Type B pancreatic cell (in vitro differentiated cells): Measurements from ENCODE around the gene EPN3. TPM values are rescaled to one million over a fixed set of nuclear protein-coding genes. Genes with fewer than 3 reads are reported as not detected.

Source experiments
- DNase-seq: peaks from one replicate; pipeline ENCODE4 v3.0.0; 2021; ENCODE audit warnings: mixed read lengths; ENCODE audit not compliant: unreplicated experiment; ENCODE audit errors: extremely low spot score
- H3K27ac Mint-ChIP-seq: 2 replicates; pipeline ENCODE4 v1.8.0; 2021; ENCODE audit warnings: mild to moderate bottlenecking, mixed read lengths
- H3K27me3 Mint-ChIP-seq: 2 replicates; pipeline ENCODE4 v1.8.0; 2021; ENCODE audit warnings: mixed read lengths
- H3K36me3 Mint-ChIP-seq: 2 replicates; pipeline ENCODE4 v1.8.0; 2021; ENCODE audit warnings: mixed read lengths
- H3K4me1 Mint-ChIP-seq: one replicate; pipeline ENCODE4 v1.8.0; 2021; ENCODE audit warnings: mixed read lengths; ENCODE audit not compliant: unreplicated experiment
- H3K4me3 Mint-ChIP-seq: 2 replicates; pipeline ENCODE4 v1.8.0; 2021; ENCODE audit warnings: mild to moderate bottlenecking, mixed read lengths
- H3K9me3 Mint-ChIP-seq: 2 replicates; pipeline ENCODE4 v1.8.0; 2021; ENCODE audit warnings: mixed read lengths
- CTCF ChIP-seq: fragments of 200-600 bp; sonication (generic); conservative IDR thresholded peaks from 2 replicates; pipeline ENCODE4 v1.5.0; 2021; ENCODE audit warnings: antibody characterized with exemption, mild to moderate bottlenecking
- total RNA-seq: library from RNA; stranded (reverse); gene quantifications from 2 replicates; pipeline ENCODE4 v1.2.1, GENCODE V29; 2021; ENCODE audit warnings: low replicate concordance

EPN3 gene
- total RNA-seq, 1 donor from 2014 or later, result 41.7 TPM

- Mint-ChIP-seq H3K4me3 (no peak overlapping the region), H3K9me3 (no peaks in the 10 kb centered on the region), H3K27me3 (peaks cover 5% of the 10 kb centered on the region), H3K4me1 (peaks cover 18% of the 10 kb centered on the region), H3K27ac (no peak overlapping the region), H3K36me3 (peaks cover 7% of the 10 kb centered on the region)
- no peak for DNase-seq
- TF ChIP-seq CTCF, result no peak
Measured at GRCh38 chr17:50578173-50578572, 45.6 kb downstream of the EPN3 start.

- no peak overlapping the region for H3K4me3 Mint-ChIP-seq
- H3K4me1 Mint-ChIP-seq, result peaks cover 26% of the 10 kb centered on the region
- DNase-seq, result no peak
- no peaks in the 10 kb centered on the region for H3K9me3 Mint-ChIP-seq
- no peak overlapping the region for H3K27ac Mint-ChIP-seq
- peaks cover 7% of the 10 kb centered on the region for H3K36me3 Mint-ChIP-seq
- H3K27me3 Mint-ChIP-seq, result peaks cover 13% of the 10 kb centered on the region
- no peak for TF ChIP-seq CTCF
Measured at GRCh38 chr17:50579399-50579798, 46.9 kb downstream of the EPN3 start.

GRCh38 chr17:50580646-50581045 lies 48.1 kb downstream of the EPN3 start:
- Mint-ChIP-seq H3K4me1 (peaks cover 35% of the 10 kb centered on the region), H3K27me3 (peaks cover 13% of the 10 kb centered on the region), H3K9me3 (no peaks in the 10 kb centered on the region), H3K27ac (no peak overlapping the region), H3K4me3 (no peak overlapping the region), H3K36me3 (peaks cover 7% of the 10 kb centered on the region)
- TF ChIP-seq CTCF, result no peak
- DNase-seq, result no peak

- H3K9me3 Mint-ChIP-seq, result no peaks in the 10 kb centered on the region
- no peak overlapping the region for H3K27ac Mint-ChIP-seq
- TF ChIP-seq CTCF, result no peak
- peaks cover 42% of the 10 kb centered on the region for H3K4me1 Mint-ChIP-seq
- no peak overlapping the region for H3K4me3 Mint-ChIP-seq
- peaks cover 16% of the 10 kb centered on the region for H3K27me3 Mint-ChIP-seq
- peaks cover 7% of the 10 kb centered on the region for H3K36me3 Mint-ChIP-seq
- no peak for DNase-seq
Measured at GRCh38 chr17:50581316-50581715, 48.8 kb downstream of the EPN3 start.

GRCh38 chr17:50582741-50583140 lies 50.2 kb downstream of the EPN3 start:
- DNase-seq, result no peak
- H3K4me3 Mint-ChIP-seq, result no peak overlapping the region
- H3K4me1 Mint-ChIP-seq, result peaks cover 51% of the 10 kb centered on the region
- H3K27me3 Mint-ChIP-seq, result peaks cover 19% of the 10 kb centered on the region
- H3K36me3 Mint-ChIP-seq, result peaks cover 7% of the 10 kb centered on the region
- no peak for TF ChIP-seq CTCF
- no peaks in the 10 kb centered on the region for H3K9me3 Mint-ChIP-seq
- H3K27ac Mint-ChIP-seq, result no peak overlapping the region

- no peak overlapping the region for H3K27ac Mint-ChIP-seq
- H3K4me3 Mint-ChIP-seq, result peak overlapping the region; percentile 56
- no peaks in the 10 kb centered on the region for H3K9me3 Mint-ChIP-seq
- peaks cover 18% of the 10 kb centered on the region for H3K27me3 Mint-ChIP-seq
- peaks cover 50% of the 10 kb centered on the region for H3K4me1 Mint-ChIP-seq
- H3K36me3 Mint-ChIP-seq, result peaks cover 5% of the 10 kb centered on the region
- no peak for TF ChIP-seq CTCF
- no peak for DNase-seq
Measured at GRCh38 chr17:50583641-50584040, 51.1 kb downstream of the EPN3 start.
